Measurements from ENCODE around the gene NT5M.

The NT5M gene

GRCh38 chr17:17303847-17304490, 796 bp downstream of the NT5M start:
- DNase-seq, result no peak

- DNase-seq, result no peak
Observed at GRCh38 chr17:17304521-17304985, 1.4 kb downstream of the NT5M start.

GRCh38 chr17:17305281-17305801, 2.2 kb downstream of the NT5M start:
- DNase-seq, result no peak

DNA sequence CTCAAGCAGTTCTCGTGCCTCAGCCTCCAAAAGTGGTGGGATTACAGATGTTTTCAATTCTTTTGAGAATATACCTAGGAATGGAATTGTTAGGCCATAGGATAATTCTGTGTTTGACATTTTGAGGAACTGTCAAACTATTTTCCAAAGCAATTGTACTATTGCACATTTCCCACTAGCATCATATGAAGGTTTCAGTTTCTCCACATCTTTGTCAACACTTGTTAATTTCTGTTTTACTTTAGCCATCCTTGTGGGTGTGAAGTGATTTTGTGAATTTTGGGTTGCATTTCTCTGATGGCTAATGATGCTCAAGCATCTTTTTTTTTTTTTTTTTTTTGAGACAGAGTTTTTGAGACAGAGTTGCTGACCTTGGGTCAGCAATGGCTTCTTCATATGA, 6.2 kb downstream of the NT5M start:
- DNase-seq, result no peak

GRCh38 chr17:17313350-17313991, 10.3 kb downstream of the NT5M start:
- peak; percentile 32 for DNase-seq

- no peak for DNase-seq
Observed at GRCh38 chr17:17314501-17315071, 11.4 kb downstream of the NT5M start.

DNA sequence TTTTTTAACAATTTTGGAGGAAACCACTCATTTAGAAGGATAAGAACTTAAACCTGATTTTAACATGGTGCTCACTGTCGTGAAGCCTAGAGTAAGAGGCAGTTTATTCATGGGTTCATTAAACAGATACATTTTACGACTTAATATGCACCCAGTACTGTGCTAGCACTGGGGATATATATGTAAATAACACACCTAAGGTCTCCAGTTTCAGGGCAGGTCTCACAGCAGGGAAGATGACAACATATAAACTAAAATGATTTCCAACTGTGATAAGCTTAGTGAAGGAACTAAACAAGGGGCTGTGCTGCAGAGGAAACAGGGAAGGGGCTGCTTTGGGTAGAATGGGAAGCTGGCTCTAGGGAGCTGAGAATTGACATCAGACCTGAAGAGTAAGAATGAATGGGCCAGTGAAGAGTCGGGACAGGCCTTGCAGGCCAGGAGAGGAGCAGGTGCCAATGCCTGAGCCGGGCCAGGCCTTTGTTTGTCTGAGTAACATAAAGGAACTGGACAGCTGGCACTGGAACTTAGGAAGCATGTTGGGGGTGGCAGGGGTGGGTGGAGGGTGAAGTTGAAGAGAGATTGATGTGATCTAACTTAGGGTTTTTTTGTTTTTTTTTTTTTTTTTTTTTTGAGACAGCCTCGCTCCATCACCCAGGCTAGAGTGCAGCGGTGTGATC, 12.1 kb downstream of the NT5M start:
- no peak for DNase-seq

- DNase-seq, result no peak
Observed at GRCh38 chr17:17320188-17320910, 17.2 kb downstream of the NT5M start.

GRCh38 chr17:17320911-17321220, 17.7 kb downstream of the NT5M start:
- no peak for DNase-seq

GRCh38 chr17:17321356-17322025, 18.3 kb downstream of the NT5M start:
- no peak for DNase-seq

DNA sequence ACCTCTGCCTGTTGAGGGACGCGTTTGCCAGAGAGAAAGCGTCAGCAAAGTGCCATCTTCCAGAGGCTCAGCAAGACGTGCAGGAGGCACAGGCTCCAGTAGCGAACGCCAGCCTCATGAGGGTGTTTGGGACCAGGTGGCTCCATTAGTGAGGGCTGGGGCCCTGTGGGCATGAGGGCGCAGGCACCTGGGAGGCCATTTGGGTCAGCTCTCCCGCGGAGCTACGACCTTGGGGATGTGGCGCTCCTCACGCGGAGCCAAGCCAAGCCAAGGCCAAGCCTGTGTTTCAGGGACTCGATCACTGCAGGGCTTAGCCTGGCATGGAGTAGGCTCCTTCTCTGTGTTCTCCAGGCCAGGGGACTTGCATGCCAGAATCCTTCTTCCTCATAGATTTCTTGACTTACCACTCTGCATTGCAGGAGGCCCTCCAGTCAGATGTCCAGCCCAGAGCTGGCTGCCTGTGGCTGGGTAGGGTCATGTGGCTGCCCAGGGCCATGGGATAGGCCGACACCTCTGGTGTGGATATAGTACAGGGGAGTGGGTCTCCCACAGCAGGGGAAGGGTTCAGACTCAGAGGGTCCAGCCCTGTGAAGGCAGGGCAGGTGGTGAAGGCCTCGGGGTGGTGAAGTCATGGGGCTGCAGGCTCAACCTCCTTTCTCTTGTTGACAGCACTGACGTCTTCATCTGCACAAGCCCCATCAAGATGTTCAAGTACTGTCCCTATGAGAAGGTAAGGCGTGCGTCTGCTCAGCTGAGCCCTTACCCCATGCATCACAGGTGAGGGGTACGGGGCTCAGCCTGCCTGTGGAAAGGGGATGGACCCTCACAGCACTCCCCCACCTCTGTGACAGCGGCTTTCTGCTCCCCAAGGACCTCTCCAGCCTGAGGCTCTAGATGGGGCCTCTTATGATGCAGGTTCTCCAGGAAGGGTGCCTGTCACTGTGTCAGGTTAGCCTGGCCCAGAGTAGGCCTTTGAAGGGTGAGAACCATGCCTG, 19.6 kb downstream of the NT5M start:
- DNase-seq, result no peak

GRCh38 chr17:17324616-17325015, 21.4 kb downstream of the NT5M start:
- DNase-seq, result no peak

- DNase-seq, result no peak
Observed at GRCh38 chr17:17325228-17325627, 22.1 kb downstream of the NT5M start.

DNA sequence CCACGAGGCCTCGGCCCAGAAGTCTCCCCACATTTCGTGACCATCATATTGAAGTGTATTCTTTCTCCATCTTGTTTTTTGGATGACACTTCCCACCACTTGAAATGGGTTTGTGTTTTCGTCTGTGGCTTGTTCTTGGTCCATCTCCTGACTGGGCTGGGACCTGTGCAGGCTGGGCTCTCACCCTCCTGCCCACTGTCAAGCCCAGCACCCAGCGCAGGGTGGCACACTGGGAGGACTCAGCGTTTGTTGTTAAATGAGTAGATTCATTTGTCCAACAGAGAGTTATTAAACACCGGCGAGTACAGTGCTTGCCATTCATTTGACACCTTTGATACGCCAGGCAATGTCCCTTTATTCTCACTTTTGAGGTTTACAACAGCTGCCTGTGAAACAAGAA, 22.6 kb downstream of the NT5M start:
- DNase-seq, result no peak

DNA sequence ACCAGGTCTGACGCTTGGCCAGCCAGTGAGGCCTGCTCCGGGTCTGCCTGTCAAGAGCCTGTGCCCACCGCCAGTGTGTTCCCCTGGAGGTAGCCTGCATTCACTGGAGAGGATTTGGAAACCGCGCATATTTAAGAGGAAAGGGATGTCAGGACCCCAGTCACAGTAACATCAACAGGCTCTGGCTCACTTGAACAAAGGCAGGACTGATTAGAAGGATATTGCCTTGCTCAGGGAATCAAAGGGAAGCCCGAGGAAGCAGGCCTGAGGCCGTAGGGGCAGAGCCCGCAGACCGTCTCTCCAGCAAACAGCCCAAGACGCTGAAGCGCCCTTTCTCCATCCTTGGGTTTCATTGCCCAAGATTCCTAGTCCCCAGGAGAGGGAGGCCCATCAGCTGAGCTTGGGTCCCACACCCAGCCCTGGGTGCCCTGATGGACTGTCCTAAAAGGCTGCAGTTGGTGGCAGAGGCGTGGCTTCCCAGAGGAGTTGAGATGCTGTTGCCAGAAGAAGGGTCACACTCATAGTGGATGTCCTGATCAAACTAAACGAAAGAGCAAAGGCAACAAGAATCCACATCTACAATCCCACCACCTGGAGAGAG, 23.2 kb downstream of the NT5M start:
- no peak for DNase-seq

- DNase-seq, result no peak
Observed at GRCh38 chr17:17328251-17328650, 25.1 kb downstream of the NT5M start.

GRCh38 chr17:17341452-17341851, 38.3 kb downstream of the NT5M start:
- no peak for DNase-seq

- DNase-seq, result no peak
Observed at GRCh38 chr17:17342242-17342945, 39.2 kb downstream of the NT5M start.

GRCh38 chr17:17343160-17343735, 40.1 kb downstream of the NT5M start:
- DNase-seq, result no peak

Measured in eye (tissue), 1 donor.